Left ventricle myocardium superior (tissue), 1 donor: ENCODE data around the gene PLEKHG4. TPM values are rescaled to one million over a fixed set of nuclear protein-coding genes. Genes with fewer than 3 reads are reported as not detected.

Experiments
- ATAC-seq: fragments of 200-7000 bp; cut with Tn5 transposase; one replicate; pipeline ENCODE4 v1.9.1; 2020; ENCODE audit warnings: mild to moderate bottlenecking, moderate library complexity
- DNase-seq: peaks from one replicate; pipeline ENCODE4 v3.0.0-alpha.2; 2020
- intact Hi-C: fragments of 100-400 bp; cut with micrococcal nuclease; formaldehyde crosslinking; loops from one replicate; pipeline ENCODE4 v1.11.0; 2022
- total RNA-seq: library from RNA; stranded (reverse); fragmentation: NEBNext Ultra II Directional; extraction: Animal tissue kit (Norgen Biotek cat#: 25700); gene quantifications from one replicate; pipeline ENCODE4 v1.2.1, GENCODE V29; 2021
- donor health status: DM: no; HTN: yes; CAD: no; lungs with severe emphysema.

The PLEKHG4 gene
- total RNA-seq, 1 donor from 2014 or later: 1.5 TPM

GRCh38 chr16:67244387-67245185 lies 34.7 kb upstream of the PLEKHG4 start:
- intact Hi-C loops: no loop called here

GRCh38 chr16:67245186-67245585 lies 34.1 kb upstream of the PLEKHG4 start:
- no peak for DNase-seq
- intact Hi-C loops: no loop called here

More at GRCh38 chr16:67244387-67245185, 34.7 kb upstream of the PLEKHG4 start:
- DNase-seq (peak; percentile 78), ATAC-seq (peak; percentile 51)

GRCh38 chr16:67245674-67246080 lies 33.7 kb upstream of the PLEKHG4 start:
- no peak for ATAC-seq
- DNase-seq: no peak
- intact Hi-C loops: no loop called here

More at GRCh38 chr16:67245186-67245585, 34.1 kb upstream of the PLEKHG4 start:
- ATAC-seq: no peak

- intact Hi-C loops: no loop called here
- ATAC-seq (peak; percentile 51), DNase-seq (peak; percentile 87)
Observed at GRCh38 chr16:67246081-67246755, 33.1 kb upstream of the PLEKHG4 start.

GRCh38 chr16:67246756-67247191 lies 32.6 kb upstream of the PLEKHG4 start:
- ATAC-seq: peak; percentile 14
- no peak for DNase-seq
- intact Hi-C loops: no loop called here

- DNase-seq: peak; percentile 99
- intact Hi-C loops: no loop called here
- peak; percentile 80 for ATAC-seq
Observed at GRCh38 chr16:67247192-67248072, 31.9 kb upstream of the PLEKHG4 start, which contains the start of gene FHOD1. Gene FHOD1 (minus strand): TSS chr16:67247481. CDS start chr16:67247410, 71 bp downstream.

GRCh38 chr16:67248073-67248400 lies 31.3 kb upstream of the PLEKHG4 start:
- intact Hi-C loops: no loop called here
- DNase-seq (no peak), ATAC-seq (no peak)

- intact Hi-C loops: no loop called here
Observed at GRCh38 chr16:67248401-67249177, 30.7 kb upstream of the PLEKHG4 start, which contains the start of gene SLC9A5. Gene SLC9A5 (plus strand): TSS chr16:67248979. CDS start chr16:67249015, 36 bp downstream.

GRCh38 chr16:67249178-67250044 lies 29.9 kb upstream of the PLEKHG4 start:
- no peak for ATAC-seq
- intact Hi-C loops: no loop called here
- DNase-seq: no peak

More at GRCh38 chr16:67248401-67249177, 30.7 kb upstream of the PLEKHG4 start, which contains the start of gene SLC9A5:
- DNase-seq: peak; percentile 63
- ATAC-seq: no peak

GRCh38 chr16:67250045-67250327 lies 29.3 kb upstream of the PLEKHG4 start:
- intact Hi-C loops: no loop called here
- ATAC-seq (no peak), DNase-seq (no peak)

- ATAC-seq (no peak), DNase-seq (no peak)
- intact Hi-C loops: no loop called here
Observed at GRCh38 chr16:67252609-67253497, 26.5 kb upstream of the PLEKHG4 start.

GRCh38 chr16:67254801-67255552 lies 24.4 kb upstream of the PLEKHG4 start:
- ATAC-seq (peak; percentile 38), DNase-seq (no peak)
- intact Hi-C loops: no loop called here

GRCh38 chr16:67255553-67256221 lies 23.6 kb upstream of the PLEKHG4 start:
- no peak for DNase-seq
- intact Hi-C loops: no loop called here
- no peak for ATAC-seq

GRCh38 chr16:67256701-67257230 lies 22.6 kb upstream of the PLEKHG4 start:
- DNase-seq (no peak), ATAC-seq (no peak)
- intact Hi-C loops: no loop called here

GRCh38 chr16:67257486-67258160 lies 21.7 kb upstream of the PLEKHG4 start:
- ATAC-seq (no peak), DNase-seq (no peak)
- intact Hi-C loops: no loop called here
